NCI-H526 (cell line): ENCODE measurements around the gene DNAI1.
"Not testable (repeated sequence)": the region's sequence is repeated elsewhere in the genome, so short reads cannot be mapped to it uniquely, and the experiment has no call there.

Experiments used
- DNase-seq, 2 experiments: peaks; one replicate each; lab custom pipeline; 2025; lab: John Stamatoyannopoulos, UW

The DNAI1 gene

DNA sequence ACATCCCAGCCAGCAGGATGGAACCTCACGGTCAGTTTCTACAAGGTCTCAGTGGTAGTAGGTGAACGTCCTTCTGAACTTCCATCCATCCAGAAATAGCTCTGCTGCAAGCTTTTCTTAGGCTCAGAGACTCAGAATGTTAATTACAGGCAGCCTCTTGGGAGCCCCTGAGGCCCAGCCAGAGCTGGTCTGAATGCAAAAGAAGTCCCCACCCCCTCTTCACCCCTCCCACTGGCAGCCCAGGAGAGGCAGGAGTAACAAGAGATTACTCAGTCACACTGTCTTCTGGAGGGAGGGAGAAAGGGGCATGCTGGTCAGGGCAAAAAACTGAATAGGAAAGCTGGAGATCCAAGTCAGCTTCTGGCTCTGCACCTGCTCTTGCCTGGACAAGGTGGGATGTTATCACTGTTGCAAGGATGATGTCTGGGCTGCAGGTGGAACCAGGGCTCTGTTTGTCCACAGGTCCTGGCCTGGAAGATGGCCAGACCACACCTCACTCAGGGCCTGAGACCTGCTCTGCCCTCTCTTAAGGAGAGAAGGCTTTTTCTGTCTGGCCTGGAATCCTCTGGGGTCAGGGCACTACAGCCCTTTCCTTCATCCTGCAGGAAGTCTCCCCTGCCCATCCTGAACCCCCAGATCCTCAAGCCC is 55.1 kb downstream of the DNAI1 start:
- DNase-seq = peak; percentile 62 to 89

DNA sequence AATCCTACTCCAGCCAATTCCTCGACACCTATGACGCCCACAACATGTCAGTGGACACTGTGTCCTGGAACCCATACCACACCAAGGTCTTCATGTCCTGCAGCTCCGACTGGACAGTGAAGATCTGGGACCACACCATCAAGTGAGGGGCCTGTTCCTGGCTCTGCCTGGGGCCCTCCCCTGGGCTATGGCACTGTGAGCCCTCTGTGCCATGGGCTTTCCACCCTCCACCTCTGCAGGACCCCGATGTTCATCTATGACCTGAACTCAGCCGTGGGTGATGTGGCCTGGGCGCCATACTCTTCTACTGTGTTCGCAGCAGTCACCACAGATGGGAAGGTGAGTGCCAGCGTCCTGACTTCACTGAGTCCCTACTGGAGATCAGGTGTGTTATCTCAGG is 55.8 kb downstream of the DNAI1 start:
- DNase-seq = no peak

DNA sequence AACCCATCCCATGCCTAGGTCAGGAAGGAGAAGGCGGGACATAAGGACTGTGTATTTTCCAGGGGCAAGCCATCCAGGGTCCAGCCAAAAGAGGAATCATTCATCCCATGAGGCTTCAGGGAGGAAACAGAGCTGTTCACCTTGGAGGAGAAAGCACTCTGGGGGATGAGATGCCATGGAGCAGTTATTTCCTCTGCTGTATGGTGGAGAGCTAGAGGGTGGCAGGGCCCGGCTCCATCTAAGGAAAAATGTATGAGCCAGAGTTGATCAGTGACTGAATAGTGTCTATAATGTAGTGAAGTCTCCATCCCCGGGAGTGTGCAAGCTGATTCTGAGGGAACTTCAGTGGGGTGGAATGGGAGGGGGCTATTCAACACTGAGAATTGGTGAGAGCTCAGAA is 56.2 kb downstream of the DNAI1 start:
- no peak for DNase-seq

DNA sequence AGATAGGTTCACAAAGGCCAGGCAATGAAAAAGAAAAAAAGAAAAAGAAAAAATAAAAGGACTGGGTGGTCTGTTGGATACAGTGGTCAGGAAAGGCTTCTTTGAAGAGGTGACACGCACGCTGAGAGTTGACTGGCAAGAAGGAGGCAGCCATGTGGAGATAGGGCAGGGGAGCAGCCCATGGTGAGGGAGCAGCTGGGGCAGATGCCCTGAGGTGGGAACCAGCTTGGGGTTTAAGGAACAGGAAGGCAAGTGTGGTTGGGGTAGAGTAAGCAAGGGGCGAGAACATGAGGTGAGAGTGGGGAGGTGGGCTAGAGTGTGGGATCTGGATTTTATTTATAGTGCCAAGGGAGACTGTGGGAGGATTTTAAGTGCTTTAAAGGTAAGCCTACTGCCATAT is 57.4 kb downstream of the DNAI1 start:
- no peak for DNase-seq

DNA sequence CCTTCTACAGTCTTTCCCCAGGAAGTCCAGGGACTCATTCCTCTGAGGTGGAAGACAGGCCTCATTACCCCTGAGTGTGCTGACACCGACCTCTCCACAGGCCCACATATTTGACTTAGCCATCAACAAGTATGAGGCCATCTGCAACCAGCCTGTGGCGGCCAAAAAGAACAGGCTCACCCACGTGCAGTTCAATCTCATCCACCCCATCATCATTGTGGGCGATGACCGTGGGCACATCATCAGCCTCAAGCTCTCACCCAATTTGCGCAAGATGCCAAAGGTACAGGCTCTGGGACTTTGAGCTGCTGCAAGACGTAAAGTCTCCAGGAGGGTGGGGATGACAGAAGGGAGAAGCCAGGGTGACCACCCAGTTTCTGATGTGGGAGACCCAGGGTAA is 58.6 kb downstream of the DNAI1 start:
- no peak for DNase-seq

DNA sequence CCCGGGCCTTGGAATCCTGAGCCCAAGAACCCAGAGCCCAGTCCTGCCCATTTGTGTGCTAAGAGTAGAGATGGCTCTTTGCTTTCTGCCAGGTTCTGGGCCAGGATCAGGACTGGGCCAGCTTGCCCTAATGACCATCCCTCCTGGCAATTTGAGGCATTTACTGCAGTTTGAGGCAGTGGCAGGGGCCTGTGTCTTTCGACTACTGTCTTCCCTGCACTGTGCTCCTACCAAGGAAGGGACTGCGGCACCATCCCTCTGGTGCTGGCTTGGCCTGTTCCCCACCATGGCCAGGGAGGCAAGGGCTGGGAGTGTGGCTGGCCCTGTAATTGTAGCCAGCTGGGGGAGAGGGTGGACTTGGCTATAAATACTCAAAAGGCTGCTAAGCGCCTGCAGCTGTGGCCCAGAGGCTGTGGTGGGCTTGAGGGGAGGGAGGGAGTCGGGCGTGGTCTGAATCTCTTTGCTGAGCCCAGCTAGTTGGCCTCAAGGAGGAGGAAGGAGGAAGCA is 59.6 kb downstream of the DNAI1 start:
- no peak for DNase-seq

DNA sequence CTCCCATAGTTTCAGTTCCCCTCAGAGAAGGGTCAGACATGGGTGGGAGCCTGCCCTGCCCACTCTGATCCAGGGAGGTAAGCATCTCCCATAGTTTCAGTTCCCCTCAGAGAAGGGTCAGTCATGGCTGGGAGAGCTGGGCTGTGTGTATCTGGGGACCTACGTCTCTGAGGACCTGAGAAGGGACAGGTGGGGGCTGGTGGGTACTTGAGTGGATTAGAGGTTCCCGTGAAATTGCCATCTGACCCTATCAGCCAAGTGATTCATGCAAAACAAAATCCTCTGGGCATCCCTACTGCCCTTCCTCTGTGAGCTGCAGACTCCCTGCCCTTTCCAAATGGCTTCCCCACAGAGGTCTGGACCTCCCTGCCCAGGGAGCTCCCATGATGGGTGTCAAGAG is 60.3 kb downstream of the DNAI1 start:
- no peak for DNase-seq

DNA sequence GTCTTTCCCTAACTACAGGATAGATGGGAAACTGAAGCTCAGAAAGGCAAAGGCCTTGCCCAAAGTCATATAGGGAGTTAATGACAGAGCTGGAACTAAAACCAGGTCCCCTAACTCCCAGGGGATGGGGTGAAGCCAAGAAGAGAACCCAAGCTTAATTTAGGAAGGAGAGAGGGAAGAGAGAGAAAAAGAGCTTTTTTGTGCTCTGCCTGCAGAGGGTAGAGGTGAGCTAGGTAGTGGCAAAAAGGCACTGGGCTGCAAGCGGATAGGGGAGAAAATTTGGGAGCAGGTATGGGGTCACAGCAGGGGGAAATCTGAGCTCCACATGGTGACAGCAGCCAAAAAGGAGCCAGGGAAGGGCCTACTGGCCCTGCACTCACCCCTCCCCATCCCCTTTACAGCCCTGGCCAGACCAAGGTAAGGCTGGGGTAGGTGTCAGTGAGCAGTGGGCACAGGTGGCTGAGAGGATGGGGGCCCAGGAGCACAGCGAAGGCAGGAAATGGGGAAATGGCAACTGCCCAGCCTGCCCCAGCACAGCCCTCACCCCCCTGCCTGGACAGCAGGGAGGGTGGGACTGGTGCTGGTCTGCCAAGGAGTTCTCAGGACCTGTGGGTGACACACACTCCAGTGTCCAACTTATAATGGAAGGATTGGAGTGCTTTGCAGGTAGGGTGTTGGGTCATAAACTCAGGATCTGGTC is 60.9 kb downstream of the DNAI1 start:
- no peak for DNase-seq

DNA sequence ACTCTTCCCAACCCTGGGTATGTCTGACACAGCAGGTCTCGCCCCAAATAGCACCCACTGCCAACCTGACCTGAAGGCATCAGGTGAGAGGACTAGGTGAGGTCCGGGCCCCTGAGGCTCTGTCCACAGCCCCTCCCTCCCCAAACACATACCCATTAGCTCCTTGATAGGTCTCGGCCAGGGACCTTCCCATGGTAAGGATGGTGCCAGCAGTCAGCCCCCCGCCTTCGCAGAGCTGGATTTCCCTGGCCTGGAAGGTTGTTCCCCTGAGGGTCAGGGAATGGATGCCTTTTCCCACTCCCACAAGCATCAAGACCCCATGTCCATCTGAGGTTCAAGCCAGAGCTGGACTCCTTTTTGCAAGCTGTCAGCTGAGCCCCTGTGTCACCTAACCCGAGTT is 61.5 kb downstream of the DNAI1 start:
- no peak for DNase-seq

DNA sequence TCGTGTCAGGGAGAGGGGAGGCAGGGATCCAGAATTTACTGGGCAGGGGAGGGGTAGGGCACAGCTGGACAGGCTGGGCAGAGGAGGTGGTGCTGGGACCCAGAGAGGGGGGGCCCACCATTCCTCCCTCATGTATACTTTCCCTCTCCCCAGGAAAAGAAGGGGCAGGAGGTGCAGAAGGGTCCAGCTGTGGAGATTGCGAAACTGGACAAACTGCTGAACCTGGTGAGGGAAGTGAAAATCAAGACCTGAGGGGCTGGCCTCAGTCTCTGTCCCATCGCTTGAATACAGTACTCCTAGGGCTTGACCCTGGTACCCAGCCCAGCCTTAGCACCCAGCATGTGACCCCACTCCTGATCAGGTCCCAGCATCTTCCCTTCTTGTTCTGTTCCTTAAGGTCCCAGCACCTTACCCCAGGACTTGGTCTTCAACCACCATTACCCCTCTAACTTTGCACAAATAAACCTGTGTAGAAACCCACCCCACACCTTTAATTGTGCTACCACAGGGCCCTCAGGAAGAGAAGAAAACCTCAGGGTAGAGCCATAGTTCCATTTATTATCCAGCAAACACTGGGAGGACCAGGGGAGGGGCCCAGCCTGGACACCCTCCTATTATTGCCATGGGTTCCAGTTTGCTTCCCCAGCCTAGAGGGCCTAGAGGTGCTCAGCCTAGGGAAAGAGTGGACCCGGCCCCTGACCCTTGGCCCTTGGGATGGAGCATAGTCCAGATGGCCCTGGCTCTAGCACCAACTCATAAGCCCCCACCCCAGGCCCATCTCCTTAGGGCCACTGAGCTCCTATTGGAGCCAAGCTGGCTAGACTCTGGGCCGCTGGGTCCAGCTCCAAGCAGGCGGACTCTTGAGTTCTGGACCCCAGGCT is 62.1 kb downstream of the DNAI1 start:
- no peak for DNase-seq

DNA sequence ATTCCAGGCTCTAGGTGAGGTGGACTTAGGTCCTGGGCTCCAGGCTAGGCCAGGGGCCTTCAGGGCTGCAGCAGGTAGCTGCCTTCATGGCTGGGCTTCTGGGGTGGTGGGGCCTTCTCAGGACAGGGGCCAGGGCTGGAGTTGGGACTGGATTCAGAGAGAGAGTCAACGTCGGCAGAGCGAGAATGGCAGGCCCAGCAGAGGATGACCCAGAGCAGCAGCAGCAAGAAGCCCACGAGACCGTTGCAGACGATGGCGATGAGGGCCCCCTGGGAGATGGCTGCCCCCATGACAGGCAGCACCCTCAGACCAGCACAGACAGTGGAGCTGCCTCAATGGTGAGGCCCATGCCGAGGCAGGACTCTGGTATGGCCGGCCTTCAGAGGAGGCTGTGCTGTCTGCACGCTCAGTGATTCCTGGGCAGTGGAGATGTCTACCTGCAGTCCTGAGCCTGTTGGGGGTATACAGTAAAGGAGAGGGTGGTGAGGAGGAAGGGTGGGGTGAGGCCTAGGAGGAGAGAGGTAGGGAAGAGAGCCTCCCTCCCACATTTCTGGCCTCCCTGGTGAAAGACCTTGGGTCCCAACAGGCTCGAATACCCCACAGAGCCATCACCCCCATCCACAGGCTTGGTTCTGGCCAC is 62.9 kb downstream of the DNAI1 start:
- DNase-seq = no peak

DNA sequence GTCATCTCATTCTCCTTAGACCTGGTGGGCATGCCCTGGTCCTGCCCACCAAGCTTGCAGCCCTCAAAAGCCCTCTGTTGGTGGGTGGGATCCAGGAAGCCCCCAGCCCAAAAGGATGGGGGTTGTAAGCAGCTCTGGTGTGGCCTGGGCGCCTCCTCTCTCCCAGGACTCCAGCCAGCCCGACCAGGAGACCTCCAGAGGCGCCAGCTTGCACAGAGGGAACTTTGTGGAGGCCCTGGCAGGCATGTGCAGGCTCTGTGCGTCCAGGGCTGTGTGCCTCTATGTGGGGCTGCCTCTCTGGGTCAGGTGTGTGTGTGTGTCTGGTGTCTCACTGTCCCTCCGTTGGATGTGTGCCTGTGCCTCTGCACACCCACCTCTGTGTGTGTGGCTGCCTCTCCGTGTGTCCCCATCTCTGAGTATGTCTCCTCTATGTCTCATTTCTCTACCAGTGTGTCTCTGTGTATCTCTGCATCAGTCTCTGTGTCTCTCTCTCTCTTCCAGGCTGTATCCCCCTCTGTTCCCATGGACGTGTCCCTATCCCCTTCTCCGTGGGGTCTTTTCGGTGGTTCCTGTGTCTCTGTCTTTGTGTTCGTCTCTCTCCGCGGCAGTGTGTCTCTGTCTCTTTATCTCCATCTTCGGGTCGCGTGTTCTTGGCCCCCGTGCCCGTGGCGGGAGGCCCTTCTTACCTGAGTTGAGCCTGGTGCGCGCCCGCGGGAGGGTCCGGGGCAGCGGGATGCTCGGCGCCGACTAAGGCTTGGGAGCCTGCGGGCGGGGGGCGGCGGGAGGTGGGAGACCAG is 63.7 kb downstream of the DNAI1 start:
- DNase-seq = peak; percentile 22 to 52

DNA sequence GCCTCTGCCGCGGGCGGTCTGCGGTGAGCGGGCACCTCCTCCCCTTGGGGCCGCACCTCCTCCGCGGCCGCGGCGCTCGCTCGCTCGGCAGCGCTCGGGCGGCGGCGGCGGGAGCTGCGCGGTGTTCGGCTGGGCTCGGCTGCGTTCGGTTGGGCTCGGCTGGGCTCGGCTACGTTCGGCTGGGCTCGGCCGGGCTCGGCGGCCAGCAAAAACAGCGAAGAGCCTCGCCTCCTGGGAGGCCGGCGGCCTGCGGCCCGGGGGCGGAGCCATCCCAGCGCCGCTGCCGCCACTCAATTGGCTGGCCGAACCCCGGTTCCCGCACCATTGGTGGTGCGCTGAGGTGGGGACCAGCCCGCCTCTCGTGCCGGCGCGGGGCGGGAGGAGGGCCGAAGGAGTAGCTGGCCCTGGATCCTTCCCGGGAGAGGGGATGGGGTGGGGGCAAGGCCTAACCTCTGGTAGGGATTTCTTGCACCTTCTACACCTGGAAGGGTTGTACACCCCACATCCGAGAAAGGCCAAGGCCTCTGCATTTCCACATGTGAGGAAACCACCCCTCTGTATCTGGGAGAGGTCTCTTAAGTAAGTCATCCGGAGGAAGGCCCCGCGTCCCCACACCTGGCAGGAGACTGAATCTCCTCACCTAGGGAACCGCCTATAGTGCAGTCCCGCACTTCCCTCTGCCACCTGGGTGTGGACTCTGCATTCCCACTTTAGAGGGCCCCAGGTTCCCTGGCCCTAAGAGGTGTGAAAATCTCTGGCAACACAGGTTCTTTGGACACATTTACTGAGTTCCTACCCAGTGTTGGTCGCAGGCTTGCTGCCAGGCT is 64.6 kb downstream of the DNAI1 start, which contains the start of gene ENHO:
Gene ENHO (minus strand): TSS at position 20 of the 827 bp plus-strand sequence. CDS start 1,295 bp downstream, outside the sequence.
- DNase-seq = peak; percentile 78 to 95

DNA sequence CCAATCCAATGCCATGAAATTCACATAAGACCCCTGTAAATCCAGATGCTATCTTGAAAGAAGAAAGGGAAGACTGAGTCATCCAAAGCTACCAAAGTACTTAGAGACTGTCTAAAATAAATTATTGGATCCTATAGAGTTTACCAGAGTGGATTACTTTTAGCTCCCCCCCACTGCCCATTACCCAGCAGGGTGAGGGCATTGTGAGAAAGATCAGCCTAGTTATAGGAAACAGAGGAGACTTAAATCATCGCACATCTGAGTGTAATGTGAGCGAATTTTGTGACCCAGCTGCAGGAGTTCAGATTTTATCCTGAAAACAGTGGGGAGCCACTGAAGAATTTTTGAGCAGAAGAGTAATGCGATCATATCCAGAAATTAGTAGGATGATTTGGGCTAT is 65.7 kb downstream of the DNAI1 start:
- DNase-seq = no peak

DNA sequence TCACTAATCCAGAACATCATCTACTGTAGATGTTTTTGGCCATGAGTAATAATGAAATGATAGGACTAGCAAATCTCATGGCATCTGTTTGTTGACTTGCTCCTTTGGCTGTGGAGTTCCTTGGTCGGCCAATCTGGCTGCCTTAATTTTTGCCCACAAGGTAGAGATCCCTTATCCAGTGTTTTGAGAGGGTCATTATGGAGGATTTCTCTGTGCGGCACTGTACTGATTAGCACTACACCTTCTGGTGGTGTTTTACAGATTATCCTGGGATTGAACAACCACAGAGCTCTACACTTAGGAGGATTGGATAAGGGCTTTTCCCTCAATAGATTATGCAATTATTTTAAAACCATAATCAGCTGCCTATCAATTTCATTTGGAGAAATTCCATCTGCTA is 67.4 kb downstream of the DNAI1 start:
- no peak for DNase-seq

DNA sequence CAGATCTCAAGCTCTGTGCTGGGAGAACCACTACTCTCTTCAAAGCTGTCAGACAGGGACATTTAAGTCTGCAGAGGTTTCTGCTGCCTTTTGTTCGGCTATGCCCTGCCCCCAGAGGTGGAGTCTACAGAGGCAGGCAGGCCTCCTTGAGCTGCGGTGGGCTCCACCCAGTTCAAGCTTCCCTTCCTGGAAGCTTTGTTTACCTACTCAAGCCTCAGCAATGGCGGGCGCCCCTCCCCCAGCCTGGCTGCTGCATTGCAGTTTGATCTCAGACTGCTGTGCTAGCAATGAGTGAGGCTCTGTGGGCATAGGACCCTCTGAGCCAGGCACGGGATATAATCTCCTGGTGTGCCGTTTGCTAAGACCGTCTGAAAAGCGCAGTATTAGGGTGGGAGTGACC is 73.4 kb downstream of the DNAI1 start:
- not testable (repeated sequence) for DNase-seq

DNA sequence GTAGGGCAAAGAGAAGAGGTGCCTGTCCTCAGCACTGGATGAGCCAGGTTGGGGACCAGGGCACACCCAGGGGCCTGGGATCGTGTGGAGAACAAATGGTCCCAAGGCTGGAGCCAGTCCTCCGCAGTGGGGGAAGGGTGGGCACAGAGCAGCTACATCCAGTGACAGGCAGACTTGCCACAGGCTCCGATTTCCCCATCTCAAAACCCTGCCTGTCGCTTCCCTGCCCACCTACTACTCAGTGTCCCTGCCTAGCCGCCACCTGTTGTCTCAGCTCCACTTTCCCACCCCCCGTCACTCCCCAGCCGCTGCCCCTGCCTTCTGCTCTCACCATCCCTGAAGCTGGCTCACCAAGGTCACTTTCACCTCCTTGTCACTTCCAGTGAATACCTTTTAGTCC is 78.1 kb downstream of the DNAI1 start:
- DNase-seq = no peak

DNA sequence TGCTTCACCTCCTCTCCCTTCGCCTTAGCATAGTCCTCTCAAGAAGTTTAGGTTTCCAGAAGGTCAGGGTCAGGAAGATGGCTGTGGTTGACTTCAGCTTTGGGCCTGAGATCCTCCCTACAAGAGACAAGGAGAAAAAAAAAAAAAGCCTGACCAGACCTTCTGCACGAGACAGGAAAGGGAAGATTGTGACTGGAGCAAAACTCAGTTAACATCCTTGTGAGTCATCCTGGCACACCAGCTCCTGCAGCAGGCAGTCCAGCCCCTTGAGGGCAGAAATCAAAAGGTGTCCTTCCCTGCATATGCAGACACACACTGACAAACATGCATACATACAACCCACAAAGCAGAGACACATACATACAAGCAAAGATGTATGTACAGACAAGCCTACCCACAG is 82.2 kb downstream of the DNAI1 start:
- no peak for DNase-seq

DNA sequence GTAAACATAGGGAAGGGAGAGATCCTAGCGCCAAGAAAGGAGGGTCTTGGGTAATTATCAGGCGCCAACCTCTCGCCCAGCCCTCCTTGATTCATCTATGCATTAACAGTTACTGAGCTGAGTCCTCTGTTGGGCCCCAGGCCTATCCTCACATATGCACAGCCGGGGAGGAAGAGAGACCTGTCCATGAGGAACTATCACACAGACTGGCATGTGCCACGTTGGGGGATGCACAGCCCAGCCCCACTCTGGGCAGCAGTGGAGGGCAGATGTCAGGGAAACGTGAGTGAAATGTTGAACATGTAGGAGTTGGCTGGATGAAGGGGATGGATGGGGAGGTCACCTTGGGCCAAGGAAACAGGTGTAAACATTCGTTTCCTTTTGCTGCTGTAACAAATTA is 82.9 kb downstream of the DNAI1 start:
- DNase-seq = no peak

DNA sequence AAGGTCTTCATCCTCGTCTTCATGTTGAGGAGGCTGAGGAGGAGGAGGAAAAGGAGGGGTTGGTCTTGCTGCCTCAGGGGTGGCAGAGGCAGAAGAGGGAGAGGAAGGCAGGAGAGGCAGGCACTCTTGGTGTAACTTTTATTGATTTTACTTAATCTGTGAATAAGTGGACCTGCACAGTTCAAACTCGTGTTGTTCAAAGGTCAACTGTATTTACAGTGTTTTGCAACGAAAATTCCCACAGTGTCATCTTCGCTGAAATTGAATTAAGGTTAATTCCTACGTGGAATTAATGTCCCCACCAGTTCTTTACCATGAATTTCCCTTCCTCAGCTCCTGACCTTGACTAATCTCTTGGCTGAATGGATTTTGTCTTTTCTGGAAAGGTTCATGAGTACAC is 85.4 kb downstream of the DNAI1 start:
- DNase-seq = no peak
